Raji (cell line): Measurements from ENCODE around the gene TMEM266.

Experiments used
- POLR2A ChIP-seq: IDR thresholded peaks from 2 replicates; pipeline ENCODE4 v1.6.1; 2011; ENCODE audit warnings: low read depth, low read length, control low read depth; ENCODE audit not compliant: insufficient read depth

The TMEM266 gene

DNA sequence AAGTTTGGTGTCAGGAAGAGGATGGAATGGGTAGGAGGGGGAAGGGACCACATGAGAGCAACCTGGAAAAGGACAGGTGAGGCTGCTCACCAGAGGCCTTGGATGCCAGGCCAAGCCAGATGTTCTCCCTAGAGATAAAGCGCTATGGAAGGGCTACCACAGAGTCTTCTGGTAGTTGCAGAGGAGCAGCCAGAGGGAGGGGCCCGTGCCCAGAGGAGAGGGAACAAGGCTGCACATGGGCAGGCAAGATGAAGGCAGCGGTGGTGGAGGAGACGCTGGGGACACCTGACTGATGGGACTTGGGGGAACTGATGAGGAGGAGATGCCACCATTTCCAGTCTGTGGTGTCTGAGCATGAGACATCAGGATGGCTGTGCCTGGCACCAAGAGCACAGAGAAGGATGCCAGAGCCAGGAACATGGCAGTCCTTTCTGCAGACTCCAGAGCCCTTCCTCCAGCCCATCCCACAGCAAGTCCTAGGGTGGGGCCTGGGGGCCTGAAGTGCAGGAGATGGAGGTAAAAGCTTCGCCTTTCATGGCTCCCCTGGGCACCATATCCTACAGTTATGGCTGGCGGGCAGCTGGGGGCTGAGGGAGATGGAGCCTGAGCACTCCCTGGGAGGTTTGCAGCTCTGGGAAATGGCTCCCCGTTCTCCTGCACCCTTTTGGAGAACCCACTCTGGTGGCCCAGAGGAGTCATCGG is 148.4 kb downstream of the TMEM266 start:
- no peak for TF ChIP-seq POLR2A

- no peak for TF ChIP-seq POLR2A
These were observed 149.1 kb downstream of the TMEM266 start for GRCh38 chr15:76208786-76209424.

DNA sequence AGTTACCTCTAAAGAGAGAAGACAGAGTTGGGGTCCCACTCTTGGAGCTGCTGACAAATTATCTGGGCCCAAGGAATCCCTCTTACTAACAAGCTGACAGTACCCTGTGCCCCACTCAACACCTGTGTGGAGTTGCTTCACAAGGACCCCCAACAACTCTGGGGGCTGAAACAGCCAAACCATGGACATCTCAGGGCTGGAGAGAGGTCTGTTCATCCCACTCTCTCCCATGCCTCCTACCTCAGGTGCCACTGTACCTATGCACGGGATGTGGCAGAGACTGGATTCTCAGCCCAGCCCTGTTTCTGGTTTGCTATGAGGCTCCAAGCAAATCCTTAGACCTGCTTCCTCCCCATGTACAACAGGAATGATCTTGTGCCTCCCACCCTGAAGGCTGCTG is 149.7 kb downstream of the TMEM266 start:
- no peak for TF ChIP-seq POLR2A

- TF ChIP-seq POLR2A: no peak
These were observed 150.2 kb downstream of the TMEM266 start for GRCh38 chr15:76209942-76210341.

- no peak for TF ChIP-seq POLR2A
These were observed 155.8 kb downstream of the TMEM266 start for GRCh38 chr15:76215634-76216033.

DNA sequence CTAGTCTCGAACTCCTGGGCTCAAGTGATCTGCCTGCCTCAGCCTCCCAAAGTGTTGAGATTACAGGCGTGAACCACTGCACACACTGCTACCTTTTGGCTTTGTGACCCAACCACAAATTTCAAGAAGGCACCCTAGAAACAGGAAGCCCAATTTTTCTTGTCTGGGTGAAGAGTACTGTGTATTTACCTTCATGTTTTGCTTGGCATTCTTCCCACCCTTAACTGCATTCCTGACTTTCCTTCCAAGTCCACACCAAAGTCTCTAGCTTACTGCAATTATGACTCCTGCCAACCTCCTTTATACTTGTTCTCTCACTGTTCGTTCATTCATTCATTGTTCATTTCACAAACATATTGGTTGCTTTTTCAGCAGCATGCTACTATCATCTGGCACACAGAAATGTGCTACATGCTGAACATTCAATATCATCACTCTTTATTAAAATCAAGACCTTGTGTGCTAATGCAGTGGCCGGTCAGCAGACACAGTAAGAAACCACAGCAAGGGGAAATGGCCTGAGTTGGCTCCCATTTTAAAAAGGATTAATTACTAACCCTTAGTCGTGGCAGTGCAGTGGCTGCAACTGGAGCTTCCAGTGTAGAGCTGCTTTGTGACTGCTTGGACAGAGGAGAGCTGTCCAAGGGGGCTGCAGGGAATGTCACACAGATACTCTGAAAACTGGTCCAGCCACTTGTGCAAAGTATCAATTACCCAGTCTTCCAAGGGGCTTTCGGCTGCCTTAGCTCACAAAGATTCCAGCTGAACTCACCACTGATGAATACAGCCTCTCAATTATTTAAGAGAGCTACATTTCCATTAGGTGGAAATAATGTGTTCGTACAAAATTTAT is 157.5 kb downstream of the TMEM266 start:
- no peak for TF ChIP-seq POLR2A

DNA sequence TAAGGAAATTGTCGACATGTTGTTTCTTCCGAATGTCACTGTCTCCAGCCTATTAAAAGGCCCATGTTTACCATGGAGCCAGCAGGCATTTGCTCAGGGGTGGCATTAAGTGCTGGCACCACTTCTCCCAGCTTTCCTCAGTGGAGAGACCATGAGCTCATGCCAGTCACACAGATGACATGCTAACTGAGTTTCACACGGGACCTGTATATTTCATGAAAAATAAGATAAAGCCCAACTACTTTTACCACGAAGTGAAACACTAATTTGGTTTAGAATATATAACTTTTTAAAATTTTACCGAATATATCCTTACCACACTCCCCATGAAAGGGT is 158.1 kb downstream of the TMEM266 start:
- TF ChIP-seq POLR2A: no peak

DNA sequence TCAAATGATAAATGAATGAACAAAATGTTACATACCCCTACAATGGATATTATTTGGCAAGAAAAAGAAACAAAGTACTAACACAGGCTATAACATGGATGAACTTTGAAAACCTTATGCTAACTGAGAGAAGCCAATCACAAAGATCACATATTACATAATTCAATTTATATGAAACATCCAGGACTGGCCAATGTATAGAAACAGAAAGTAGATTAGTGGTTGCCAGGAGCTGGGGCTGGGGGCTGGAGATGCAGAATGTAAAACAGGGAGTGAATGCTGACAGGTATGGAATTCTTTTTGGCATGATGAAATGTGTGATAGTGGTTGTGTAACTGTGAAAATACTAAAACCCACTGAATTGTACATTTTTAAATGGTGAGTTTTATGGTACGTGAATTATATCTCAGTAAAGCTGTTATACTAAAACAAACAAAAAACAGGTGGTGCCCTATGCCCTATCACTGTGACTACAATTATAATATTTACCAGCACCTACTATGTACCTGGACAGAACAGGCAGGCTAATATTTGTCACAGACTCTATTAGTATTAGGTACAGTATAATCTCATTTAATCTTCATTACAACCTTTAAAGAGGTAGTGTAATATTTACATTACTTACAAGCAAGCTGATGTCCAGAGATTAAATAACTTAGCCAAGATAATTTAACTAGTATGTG is 161.4 kb downstream of the TMEM266 start:
- TF ChIP-seq POLR2A: no peak

DNA sequence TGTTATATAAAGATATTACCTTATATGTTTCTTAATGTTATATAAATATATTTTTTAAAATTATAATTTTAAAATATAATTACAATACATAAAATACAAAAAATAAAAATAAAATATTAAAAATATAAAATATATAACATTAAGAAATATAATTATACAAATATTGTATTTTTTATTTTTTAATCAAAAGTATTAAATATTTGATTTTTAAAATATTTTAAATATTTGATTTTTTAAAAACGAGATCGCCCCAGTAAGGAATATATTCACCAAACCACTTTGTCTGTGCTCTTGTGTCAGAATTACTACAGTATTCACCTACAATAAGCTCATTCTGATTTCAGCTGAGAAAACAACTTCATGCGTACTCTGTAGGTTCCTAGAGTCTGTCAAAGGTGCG is 162.4 kb downstream of the TMEM266 start:
- TF ChIP-seq POLR2A: no peak

- no peak for TF ChIP-seq POLR2A
These were observed 163.7 kb downstream of the TMEM266 start for GRCh38 chr15:76223521-76223920.

GRCh38 chr15:76229266-76229665 is 169.5 kb downstream of the TMEM266 start:
- no peak for TF ChIP-seq POLR2A

- no peak for TF ChIP-seq POLR2A
These were observed 174.1 kb downstream of the TMEM266 start for GRCh38 chr15:76233921-76234320.

- no peak for TF ChIP-seq POLR2A
These were observed 174.6 kb downstream of the TMEM266 start for GRCh38 chr15:76234337-76234889.

DNA sequence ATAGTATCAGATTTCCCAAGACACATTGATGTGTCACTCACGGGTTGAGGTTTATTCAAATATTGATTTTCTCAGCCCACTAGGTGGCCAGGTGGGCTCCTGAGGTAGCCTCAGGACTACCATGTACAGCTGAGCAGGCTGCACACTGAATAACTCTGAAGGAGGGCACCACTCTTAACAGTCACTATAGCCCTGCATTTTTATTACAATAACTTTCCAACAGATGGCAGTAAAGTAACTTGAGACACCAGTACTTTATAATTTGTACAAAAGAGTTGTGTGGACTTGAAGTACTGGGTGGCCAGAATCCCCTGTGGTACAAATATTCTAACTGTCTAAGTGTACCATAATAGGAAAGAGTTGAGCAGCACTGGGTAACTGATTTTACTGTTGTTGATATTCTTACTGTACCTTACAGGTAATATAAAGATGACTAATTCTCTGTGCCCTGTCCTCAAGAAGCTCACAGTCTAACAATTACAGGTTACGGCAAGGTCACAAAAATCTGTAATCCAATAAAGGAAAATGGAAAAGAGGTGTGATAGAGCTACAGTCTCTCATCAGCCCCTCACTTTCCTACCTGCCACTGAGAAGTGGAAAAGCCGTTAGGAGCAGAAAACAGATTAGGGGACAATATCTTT is 175.5 kb downstream of the TMEM266 start:
- TF ChIP-seq POLR2A: no peak

GRCh38 chr15:76236350-76236749 is 176.6 kb downstream of the TMEM266 start:
- TF ChIP-seq POLR2A: no peak
